Cardiac fibroblast (primary cell): ENCODE measurements around the gene TOP1.

Experiments
- DNase-seq, 2 donors: peaks; one replicate each; pipeline versions ENCODE4 v3.0.0 to v3.0.0-alpha.2; 2010; ENCODE audit warnings: low read depth in 2 of 2
- H3K4me3 ChIP-seq, 2 donors: replicated peaks in 1 of 2; 1 replicate in 1 of 2; 2 replicates in 1 of 2; pipeline ENCODE4 v1.5.1; 2011; ENCODE audit warnings: low read depth in 2 of 2, low read length in 2 of 2, mild to moderate bottlenecking in 2 of 2, moderate library complexity in 1 of 2
- CTCF ChIP-seq: IDR thresholded peaks from one replicate; pipeline ENCODE4 v1.5.1; 2011; ENCODE audit warnings: low read depth, mild to moderate bottlenecking, low read length, inconsistent platforms

The TOP1 gene

GRCh38 chr20:41004531-41005360 is 23.9 kb upstream of the TOP1 start:
- DNase-seq = peak; percentile 21 to 41
- H3K4me3 ChIP-seq = peak overlapping the region in 1 of 2 donors; percentile 45
- TF ChIP-seq CTCF = no peak

DNA sequence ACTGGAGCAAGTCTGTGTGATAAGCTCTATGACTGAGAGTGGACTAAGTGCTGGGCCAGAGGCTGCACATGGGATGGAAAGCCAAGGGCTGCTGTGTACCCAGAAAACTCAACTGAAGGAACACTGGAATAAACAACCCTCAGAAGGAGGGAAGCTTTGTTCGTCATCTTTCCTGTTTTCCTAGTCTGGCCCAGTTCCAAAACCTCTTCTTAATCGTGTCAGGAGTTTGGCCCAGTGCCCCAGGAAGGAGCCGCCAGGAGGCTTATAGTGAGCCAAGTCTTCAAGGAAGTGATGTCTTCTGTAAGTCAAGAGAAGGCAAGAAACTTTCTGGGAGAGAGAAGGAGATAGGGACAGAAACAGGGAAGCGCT is 23.3 kb upstream of the TOP1 start:
- peak overlapping the region in 1 of 2 donors; percentile 45 for H3K4me3 ChIP-seq
- no peak for TF ChIP-seq CTCF
- DNase-seq = peak; percentile 99

DNA sequence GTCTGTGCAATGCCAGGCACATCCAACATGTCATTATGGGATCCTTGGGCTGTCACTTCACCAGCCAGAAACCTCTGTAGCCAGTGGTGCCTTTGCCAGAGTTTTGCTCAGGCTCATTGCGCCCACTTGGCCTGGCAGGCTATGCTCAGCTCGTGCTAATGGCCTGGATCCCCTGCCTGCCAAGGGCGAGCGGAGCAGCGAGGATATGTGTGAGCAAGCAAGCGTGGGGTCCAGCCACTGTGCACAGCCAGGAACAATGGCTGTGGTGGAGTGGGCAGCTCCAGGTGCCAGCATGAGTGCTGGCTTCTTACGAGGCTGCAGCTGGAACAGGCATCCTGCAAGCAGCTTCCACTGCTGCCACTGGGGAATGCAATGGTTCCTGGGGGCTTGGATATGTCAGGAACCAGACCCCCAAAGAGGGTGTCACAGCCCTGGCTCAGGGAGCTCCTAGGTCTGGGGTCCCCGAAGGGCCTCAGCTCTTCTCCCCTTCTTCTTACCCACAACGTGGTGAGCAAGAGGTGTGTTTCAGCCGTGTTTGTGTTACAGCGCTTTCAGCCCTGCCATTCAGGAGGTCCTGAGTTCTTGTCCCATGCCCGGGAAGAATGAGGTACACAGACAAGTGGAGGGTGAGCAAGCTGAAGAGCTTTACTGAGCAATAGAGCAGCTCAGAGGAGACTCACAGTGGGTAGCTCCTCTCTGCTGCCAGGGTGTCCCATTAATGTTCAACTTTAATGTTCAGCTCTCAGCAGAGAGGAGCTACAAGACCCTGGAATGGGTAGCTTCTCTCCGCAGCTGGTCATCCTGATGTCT is 22.3 kb upstream of the TOP1 start:
- H3K4me3 ChIP-seq = no peak overlapping the region
- no peak for TF ChIP-seq CTCF
- DNase-seq = no peak

GRCh38 chr20:41006936-41007474 is 21.6 kb upstream of the TOP1 start:
- H3K4me3 ChIP-seq = no peak overlapping the region
- DNase-seq = no peak

GRCh38 chr20:41007481-41007880 is 21.1 kb upstream of the TOP1 start:
- DNase-seq = no peak
- no peak overlapping the region for H3K4me3 ChIP-seq
- no peak for TF ChIP-seq CTCF

More at GRCh38 chr20:41006936-41007474, 21.6 kb upstream of the TOP1 start:
- TF ChIP-seq CTCF = no peak

DNA sequence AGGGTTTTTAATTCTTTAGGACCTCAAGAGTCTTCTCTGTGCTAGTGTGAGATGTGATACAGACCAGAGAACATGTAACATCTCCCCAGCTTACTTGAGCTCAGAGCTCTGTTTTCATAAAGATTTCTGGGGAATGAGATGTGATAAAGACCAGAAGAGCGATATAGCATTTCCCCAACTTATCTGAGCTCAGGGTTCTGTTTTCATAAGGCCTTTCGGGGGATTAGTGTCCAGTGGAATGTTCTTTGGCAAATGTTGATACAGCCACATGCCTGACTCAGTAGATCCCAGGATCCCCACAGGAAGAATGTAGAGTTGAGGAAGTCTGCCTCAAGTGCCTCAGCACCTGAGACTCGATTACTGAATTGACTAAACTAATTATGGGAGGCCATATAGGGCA is 18.7 kb upstream of the TOP1 start:
- peak; percentile 44 to 47 for DNase-seq
- no peak overlapping the region for H3K4me3 ChIP-seq

More for the DNA sequence above, 18.7 kb upstream of the TOP1 start:
- no peak for TF ChIP-seq CTCF
